HepG2 (cell line): Measurements from ENCODE around the gene PRR36. TPM values are rescaled to one million over a fixed set of nuclear protein-coding genes. Genes with fewer than 3 reads are reported as not detected.
A peak's percentile ranks its signal among the peaks of the same experiment; 100 is the strongest.

Experiments
- E2F1 ChIP-seq: sonication (generic); formaldehyde crosslinking; IDR thresholded peaks from 2 replicates; pipeline ENCODE4 v1.5.0; 2020; ENCODE audit warnings: missing genetic modification reagents
- ELF4 ChIP-seq: sonication (generic); formaldehyde crosslinking; IDR thresholded peaks from 2 replicates; pipeline ENCODE4 v1.5.0; 2020; ENCODE audit warnings: missing genetic modification reagents, mild to moderate bottlenecking, moderate library complexity, borderline replicate concordance
- GATAD1 ChIP-seq: IDR thresholded peaks from 2 replicates; pipeline ENCODE4 v1.6.1; 2016; ENCODE audit warnings: missing genetic modification reagents, missing compliant biosample characterization
- HDAC1 ChIP-seq: sonication (generic); formaldehyde crosslinking; IDR thresholded peaks from 2 replicates; pipeline ENCODE4 v1.5.1; 2020; ENCODE audit warnings: mild to moderate bottlenecking, missing genetic modification reagents
- MED13 ChIP-seq: sonication (generic); formaldehyde crosslinking; IDR thresholded peaks from 2 replicates; pipeline ENCODE4 v1.5.0; 2020; ENCODE audit warnings: missing genetic modification reagents
- NCOR1 ChIP-seq: fragments of 200-600 bp; sonication (generic); IDR thresholded peaks from 2 replicates; pipeline ENCODE4 v1.7.0; 2017; ENCODE audit warnings: antibody characterized with exemption, low read length, borderline replicate concordance
- PATZ1 ChIP-seq: sonication (generic); formaldehyde crosslinking; IDR thresholded peaks from 2 replicates; pipeline ENCODE4 v1.4.0; 2020; ENCODE audit warnings: missing genetic modification reagents
- RFXAP ChIP-seq: sonication (generic); formaldehyde crosslinking; IDR thresholded peaks from 2 replicates; pipeline ENCODE4 v1.4.0; 2020; ENCODE audit warnings: missing genetic modification reagents, borderline replicate concordance
- TBX2 ChIP-seq: sonication (generic); formaldehyde crosslinking; IDR thresholded peaks from 2 replicates; pipeline ENCODE4 v1.5.0; 2020; ENCODE audit warnings: missing genetic modification reagents, mild to moderate bottlenecking, borderline replicate concordance
- TEAD3 ChIP-seq: optimal IDR thresholded peaks from 2 replicates; pipeline ENCODE3; 2016; ENCODE audit warnings: borderline replicate concordance
- ZBTB3 ChIP-seq: sonication (generic); formaldehyde crosslinking; IDR thresholded peaks from 2 replicates; pipeline ENCODE4 v1.4.0; 2020; ENCODE audit warnings: low read depth, mild to moderate bottlenecking, moderate library complexity, missing genetic modification reagents, borderline replicate concordance
- ZBTB4 ChIP-seq: sonication (generic); formaldehyde crosslinking; IDR thresholded peaks from 2 replicates; pipeline ENCODE4 v1.4.0; 2020; ENCODE audit warnings: missing genetic modification reagents, mild to moderate bottlenecking, borderline replicate concordance
- ZFP62 ChIP-seq: sonication (generic); formaldehyde crosslinking; IDR thresholded peaks from 2 replicates; pipeline ENCODE4 v1.4.0; 2020; ENCODE audit warnings: missing genetic modification reagents
- ZNF136 ChIP-seq: sonication (generic); formaldehyde crosslinking; IDR thresholded peaks from 2 replicates; pipeline ENCODE4 v1.8.1; 2022; ENCODE audit warnings: low read depth, mild to moderate bottlenecking, moderate library complexity, missing genetic modification reagents
- ZNF138 ChIP-seq: sonication (generic); formaldehyde crosslinking; IDR thresholded peaks from 2 replicates; pipeline ENCODE4 v1.5.0; 2020; ENCODE audit warnings: mild to moderate bottlenecking, low read depth, missing genetic modification reagents
- ZNF431 ChIP-seq: sonication (generic); formaldehyde crosslinking; IDR thresholded peaks from 2 replicates; pipeline ENCODE4 v1.9.0; 2022; ENCODE audit warnings: missing genetic modification reagents, low read depth, mild to moderate bottlenecking, borderline replicate concordance
- ZNF550 ChIP-seq: sonication (generic); formaldehyde crosslinking; IDR thresholded peaks from 2 replicates; pipeline ENCODE4 v1.4.0; 2020; ENCODE audit warnings: mild to moderate bottlenecking, missing genetic modification reagents, borderline replicate concordance
- ZNF569 ChIP-seq: sonication (generic); formaldehyde crosslinking; IDR thresholded peaks from 2 replicates; pipeline ENCODE4 v1.5.0; 2020; ENCODE audit warnings: mild to moderate bottlenecking, missing genetic modification reagents, moderate library complexity, borderline replicate concordance
- ZNF619 ChIP-seq: sonication (generic); formaldehyde crosslinking; IDR thresholded peaks from 2 replicates; pipeline ENCODE4 v1.4.0; 2020; ENCODE audit warnings: mild to moderate bottlenecking, missing genetic modification reagents
- ZNF703 ChIP-seq: sonication (generic); formaldehyde crosslinking; IDR thresholded peaks from 2 replicates; pipeline ENCODE4 v1.5.1; 2020; ENCODE audit warnings: missing genetic modification reagents, mild to moderate bottlenecking, moderate library complexity, borderline replicate concordance
- ZNF770 ChIP-seq: sonication (generic); formaldehyde crosslinking; IDR thresholded peaks from 2 replicates; pipeline ENCODE4 v1.5.0; 2020; ENCODE audit warnings: mild to moderate bottlenecking, missing genetic modification reagents
- polyA plus RNA-seq, 8 experiments: library from polyadenylated mRNA; depleted of rRNA in 3 of 8; stranded (reverse) in 7 of 8; unstranded in 1 of 8; fragments of >200 nt; fragmentation: Illumina TruSeq in 4 of 8; extraction: Trizol in 4 of 8; gene quantifications; 2 replicates each; pipeline versions ENCODE4 v1.2.1 to v1.2.3, GENCODE V29; 2011 to 2016; ENCODE audit warnings: low read depth in 4 of 8, missing spikeins in 1 of 8, mixed read lengths in 1 of 8; ENCODE audit not compliant: insufficient read depth in 1 of 8
- total RNA-seq, 5 experiments: library from RNA; depleted of rRNA; stranded (reverse); fragments of >200 nt; fragmentation: Illumina TruSeq; extraction: Trizol; gene quantifications; 2 replicates each; pipeline ENCODE4 v1.2.3, GENCODE V29; 2016; ENCODE audit warnings: low read depth in 1 of 5

PRR36 gene
- total and polyA plus RNA-seq, 2 of the 13 experiments (the other 11 are each of a cell fraction or from before 2014, with no cell fraction given): 0.07 to 0.17 TPM

GRCh38 chr19:7902796-7903243, 28.6 kb upstream of the PRR36 start (continued):
- 0 out of 2 replicates have a peak, but pooled peaks have one; percentile 49 for TF ChIP-seq ZNF703
- peak; percentile 35; the same call in 1 of the 2 replicates for TF ChIP-seq PATZ1
- TF ChIP-seq HDAC1 (CRISPR knock-in tag): no peak
- TF ChIP-seq ZNF138 (CRISPR knock-in tag): 0 out of 2 replicates have a peak, but pooled peaks have one; percentile 25
- TF ChIP-seq ZNF619 (CRISPR knock-in tag): 0 out of 2 replicates have a peak, but pooled peaks have one; percentile 2
- TF ChIP-seq ZBTB4 (CRISPR knock-in tag): peak; percentile 73; the same call in 1 of the 2 replicates
- TF ChIP-seq NCOR1: peak; percentile 38; the same call in 1 of the 2 replicates
- no peak for TF ChIP-seq ZFP62 (CRISPR knock-in tag)
- TF ChIP-seq ZNF136 (CRISPR knock-in tag): no peak
- no peak for TF ChIP-seq ZNF770 (CRISPR knock-in tag)
- no peak for TF ChIP-seq E2F1 (CRISPR knock-in tag)
- TF ChIP-seq GATAD1 (CRISPR knock-in tag): no peak
- TF ChIP-seq ZNF431 (CRISPR knock-in tag): 0 out of 2 replicates have a peak, but pooled peaks have one; percentile 3
- TF ChIP-seq TEAD3: no peak
- no peak for TF ChIP-seq ZNF550 (CRISPR knock-in tag)
- TF ChIP-seq ZNF569: 0 out of 2 replicates have a peak, but pooled peaks have one; percentile 58
- TF ChIP-seq RFXAP: no peak
- TF ChIP-seq MED13 (CRISPR knock-in tag): no peak
- TF ChIP-seq TBX2 (CRISPR knock-in tag): peak; percentile 46; the same call in 1 of the 2 replicates
- no peak for TF ChIP-seq ZBTB3 (CRISPR knock-in tag)
- TF ChIP-seq ELF4 (CRISPR knock-in tag): peak; percentile 36; the same call in 1 of the 2 replicates
